ENCODE data around the gene ARSG.

- TF ChIP-seq POLR2AphosphoS5 (IDR thresholded peaks at IDR 0.05; ENCODE audit: low read depth) (no peak), EZH2 (IDR thresholded peaks at IDR 0.05; ENCODE audit: low read depth, unreplicated experiment) (no peak), CREB1 (CRISPR knock-in tag; IDR thresholded peaks at IDR 0.05; ENCODE audit: low read depth) (no peak), EZH2phosphoT487 (IDR thresholded peaks at IDR 0.05; ENCODE audit: unreplicated experiment) (no peak), ZNF331 (CRISPR knock-in tag; IDR thresholded peaks at IDR 0.05; ENCODE audit: low read depth) (no peak), JUNB (IDR thresholded peaks at IDR 0.05; ENCODE audit: unreplicated experiment) (no peak), NANOG (IDR thresholded peaks at IDR 0.05; ENCODE audit: borderline replicate concordance) (no peak)
- TF ChIP-seq, protein P1, sequence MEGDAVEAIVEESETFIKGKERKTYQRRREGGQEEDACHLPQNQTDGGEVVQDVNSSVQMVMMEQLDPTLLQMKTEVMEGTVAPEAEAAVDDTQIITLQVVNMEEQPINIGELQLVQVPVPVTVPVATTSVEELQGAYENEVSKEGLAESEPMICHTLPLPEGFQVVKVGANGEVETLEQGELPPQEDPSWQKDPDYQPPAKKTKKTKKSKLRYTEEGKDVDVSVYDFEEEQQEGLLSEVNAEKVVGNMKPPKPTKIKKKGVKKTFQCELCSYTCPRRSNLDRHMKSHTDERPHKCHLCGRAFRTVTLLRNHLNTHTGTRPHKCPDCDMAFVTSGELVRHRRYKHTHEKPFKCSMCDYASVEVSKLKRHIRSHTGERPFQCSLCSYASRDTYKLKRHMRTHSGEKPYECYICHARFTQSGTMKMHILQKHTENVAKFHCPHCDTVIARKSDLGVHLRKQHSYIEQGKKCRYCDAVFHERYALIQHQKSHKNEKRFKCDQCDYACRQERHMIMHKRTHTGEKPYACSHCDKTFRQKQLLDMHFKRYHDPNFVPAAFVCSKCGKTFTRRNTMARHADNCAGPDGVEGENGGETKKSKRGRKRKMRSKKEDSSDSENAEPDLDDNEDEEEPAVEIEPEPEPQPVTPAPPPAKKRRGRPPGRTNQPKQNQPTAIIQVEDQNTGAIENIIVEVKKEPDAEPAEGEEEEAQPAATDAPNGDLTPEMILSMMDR (conservative IDR thresholded peaks at IDR 0.05; ENCODE audit: low read depth in 2 of 2) = no peak
- TF ChIP-seq, protein P2, sequence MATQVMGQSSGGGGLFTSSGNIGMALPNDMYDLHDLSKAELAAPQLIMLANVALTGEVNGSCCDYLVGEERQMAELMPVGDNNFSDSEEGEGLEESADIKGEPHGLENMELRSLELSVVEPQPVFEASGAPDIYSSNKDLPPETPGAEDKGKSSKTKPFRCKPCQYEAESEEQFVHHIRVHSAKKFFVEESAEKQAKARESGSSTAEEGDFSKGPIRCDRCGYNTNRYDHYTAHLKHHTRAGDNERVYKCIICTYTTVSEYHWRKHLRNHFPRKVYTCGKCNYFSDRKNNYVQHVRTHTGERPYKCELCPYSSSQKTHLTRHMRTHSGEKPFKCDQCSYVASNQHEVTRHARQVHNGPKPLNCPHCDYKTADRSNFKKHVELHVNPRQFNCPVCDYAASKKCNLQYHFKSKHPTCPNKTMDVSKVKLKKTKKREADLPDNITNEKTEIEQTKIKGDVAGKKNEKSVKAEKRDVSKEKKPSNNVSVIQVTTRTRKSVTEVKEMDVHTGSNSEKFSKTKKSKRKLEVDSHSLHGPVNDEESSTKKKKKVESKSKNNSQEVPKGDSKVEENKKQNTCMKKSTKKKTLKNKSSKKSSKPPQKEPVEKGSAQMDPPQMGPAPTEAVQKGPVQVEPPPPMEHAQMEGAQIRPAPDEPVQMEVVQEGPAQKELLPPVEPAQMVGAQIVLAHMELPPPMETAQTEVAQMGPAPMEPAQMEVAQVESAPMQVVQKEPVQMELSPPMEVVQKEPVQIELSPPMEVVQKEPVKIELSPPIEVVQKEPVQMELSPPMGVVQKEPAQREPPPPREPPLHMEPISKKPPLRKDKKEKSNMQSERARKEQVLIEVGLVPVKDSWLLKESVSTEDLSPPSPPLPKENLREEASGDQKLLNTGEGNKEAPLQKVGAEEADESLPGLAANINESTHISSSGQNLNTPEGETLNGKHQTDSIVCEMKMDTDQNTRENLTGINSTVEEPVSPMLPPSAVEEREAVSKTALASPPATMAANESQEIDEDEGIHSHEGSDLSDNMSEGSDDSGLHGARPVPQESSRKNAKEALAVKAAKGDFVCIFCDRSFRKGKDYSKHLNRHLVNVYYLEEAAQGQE (IDR thresholded peaks at IDR 0.05; ENCODE audit: unreplicated experiment) = no peak
- TF ChIP-seq, protein P3, sequence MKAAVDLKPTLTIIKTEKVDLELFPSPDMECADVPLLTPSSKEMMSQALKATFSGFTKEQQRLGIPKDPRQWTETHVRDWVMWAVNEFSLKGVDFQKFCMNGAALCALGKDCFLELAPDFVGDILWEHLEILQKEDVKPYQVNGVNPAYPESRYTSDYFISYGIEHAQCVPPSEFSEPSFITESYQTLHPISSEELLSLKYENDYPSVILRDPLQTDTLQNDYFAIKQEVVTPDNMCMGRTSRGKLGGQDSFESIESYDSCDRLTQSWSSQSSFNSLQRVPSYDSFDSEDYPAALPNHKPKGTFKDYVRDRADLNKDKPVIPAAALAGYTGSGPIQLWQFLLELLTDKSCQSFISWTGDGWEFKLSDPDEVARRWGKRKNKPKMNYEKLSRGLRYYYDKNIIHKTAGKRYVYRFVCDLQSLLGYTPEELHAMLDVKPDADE (IDR thresholded peaks at IDR 0.05) = no peak
Observed at GRCh38 chr17:68468334-68468733, 177.0 kb downstream of the ARSG start.
